Measurements from ENCODE around the gene FXYD3.

- no peak for TF ChIP-seq CTCF (IDR thresholded peaks at IDR 0.05)
- no peak for TF ChIP-seq POLR2A (IDR thresholded peaks at IDR 0.05)
- TF ChIP-seq EP300 (IDR thresholded peaks at IDR 0.05): no peak
These were observed 47.1 kb downstream of the FXYD3 start for GRCh38 chr19:35162471-35163326.
